HepG2 (cell line): ENCODE measurements around the gene CMIP. TPM values are rescaled to one million over a fixed set of nuclear protein-coding genes. Genes with fewer than 3 reads are reported as not detected.

ENCODE experiments used
- AKNA ChIP-seq: sonication (generic); formaldehyde crosslinking; IDR thresholded peaks from 2 replicates; pipeline ENCODE4 v1.4.0; 2020; ENCODE audit warnings: missing genetic modification reagents, borderline replicate concordance
- DNMT1 ChIP-seq: sonication (generic); formaldehyde crosslinking; IDR thresholded peaks from 2 replicates; pipeline ENCODE4 v1.5.1; 2020; ENCODE audit warnings: mild to moderate bottlenecking, missing genetic modification reagents
- IKZF4 ChIP-seq: sonication (generic); formaldehyde crosslinking; IDR thresholded peaks from 2 replicates; pipeline ENCODE4 v1.5.1; 2020; ENCODE audit warnings: borderline replicate concordance, mild to moderate bottlenecking, low read depth, missing genetic modification reagents; ENCODE audit errors: not compliant biosample characterization
- MEIS1 ChIP-seq: sonication (generic); formaldehyde crosslinking; IDR thresholded peaks from 2 replicates; pipeline ENCODE4 v1.9.0; 2021; ENCODE audit warnings: mild to moderate bottlenecking, missing genetic modification reagents, moderate library complexity, borderline replicate concordance
- PRDM15 ChIP-seq: sonication (generic); formaldehyde crosslinking; IDR thresholded peaks from 2 replicates; pipeline ENCODE4 v1.4.0; 2020; ENCODE audit warnings: missing genetic modification reagents
- SUZ12 ChIP-seq: fragments of 150-350 bp; IDR thresholded peaks from 2 replicates; pipeline ENCODE4 v1.6.1; 2014; ENCODE audit warnings: low read depth, low read length
- TSC22D2 ChIP-seq: sonication (generic); formaldehyde crosslinking; IDR thresholded peaks from 2 replicates; pipeline ENCODE4 v1.5.1; 2020; ENCODE audit warnings: missing genetic modification reagents, mild to moderate bottlenecking, borderline replicate concordance
- ZNF280B ChIP-seq: sonication (generic); formaldehyde crosslinking; IDR thresholded peaks from 2 replicates; pipeline ENCODE4 v1.5.0; 2020; ENCODE audit warnings: missing genetic modification reagents, mild to moderate bottlenecking, borderline replicate concordance
- ZNF501 ChIP-seq: sonication (generic); formaldehyde crosslinking; IDR thresholded peaks from 2 replicates; pipeline ENCODE4 v1.5.1; 2020; ENCODE audit warnings: mild to moderate bottlenecking, moderate library complexity, missing genetic modification reagents
- polyA plus RNA-seq, 8 experiments: library from polyadenylated mRNA; depleted of rRNA in 3 of 8; stranded (reverse) in 7 of 8; unstranded in 1 of 8; fragments of >200 nt; fragmentation: Illumina TruSeq in 4 of 8; extraction: Trizol in 4 of 8; gene quantifications; 2 replicates each; pipeline versions ENCODE4 v1.2.1 to v1.2.3, GENCODE V29; 2011 to 2016; ENCODE audit warnings: low read depth in 4 of 8, missing spikeins in 1 of 8, mixed read lengths in 1 of 8; ENCODE audit not compliant: insufficient read depth in 1 of 8
- total RNA-seq, 5 experiments: library from RNA; depleted of rRNA; stranded (reverse); fragments of >200 nt; fragmentation: Illumina TruSeq; extraction: Trizol; gene quantifications; 2 replicates each; pipeline ENCODE4 v1.2.3, GENCODE V29; 2016; ENCODE audit warnings: low read depth in 1 of 5
- TF ChIP-seq, protein P1 (sequence below): sonication (generic); formaldehyde crosslinking; IDR thresholded peaks from 2 replicates; pipeline ENCODE4 v1.5.1; 2020; ENCODE audit warnings: mild to moderate bottlenecking, missing genetic modification reagents, moderate library complexity
- TF ChIP-seq, protein P2 (sequence below): IDR thresholded peaks from 2 replicates; pipeline ENCODE4 v1.6.1; 2016; ENCODE audit warnings: missing genetic modification reagents, missing compliant biosample characterization

The CMIP gene
- total and polyA plus RNA-seq, 2 of the 13 experiments (the other 11 are each of a cell fraction or from before 2014, with no cell fraction given), result 10.9 to 18.1 TPM

- TF ChIP-seq AKNA (CRISPR knock-in tag), result no peak
- TF ChIP-seq ZNF280B (CRISPR knock-in tag), result peak; percentile 63; the same call in 1 of the 2 replicates
- 0 out of 2 replicates have a peak, but pooled peaks have one; percentile 46 for TF ChIP-seq DNMT1 (CRISPR knock-in tag)
- no peak for TF ChIP-seq SUZ12
- TF ChIP-seq, protein P1, sequence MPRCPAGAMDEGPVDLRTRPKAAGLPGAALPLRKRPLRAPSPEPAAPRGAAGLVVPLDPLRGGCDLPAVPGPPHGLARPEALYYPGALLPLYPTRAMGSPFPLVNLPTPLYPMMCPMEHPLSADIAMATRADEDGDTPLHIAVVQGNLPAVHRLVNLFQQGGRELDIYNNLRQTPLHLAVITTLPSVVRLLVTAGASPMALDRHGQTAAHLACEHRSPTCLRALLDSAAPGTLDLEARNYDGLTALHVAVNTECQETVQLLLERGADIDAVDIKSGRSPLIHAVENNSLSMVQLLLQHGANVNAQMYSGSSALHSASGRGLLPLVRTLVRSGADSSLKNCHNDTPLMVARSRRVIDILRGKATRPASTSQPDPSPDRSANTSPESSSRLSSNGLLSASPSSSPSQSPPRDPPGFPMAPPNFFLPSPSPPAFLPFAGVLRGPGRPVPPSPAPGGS (CRISPR knock-in tag), result 0 out of 2 replicates have a peak, but pooled peaks have one; percentile 34
- TF ChIP-seq ZNF501 (CRISPR knock-in tag), result no peak
- no peak for TF ChIP-seq TSC22D2 (CRISPR knock-in tag)
- TF ChIP-seq PRDM15 (CRISPR knock-in tag), result no peak
- TF ChIP-seq, protein P2, sequence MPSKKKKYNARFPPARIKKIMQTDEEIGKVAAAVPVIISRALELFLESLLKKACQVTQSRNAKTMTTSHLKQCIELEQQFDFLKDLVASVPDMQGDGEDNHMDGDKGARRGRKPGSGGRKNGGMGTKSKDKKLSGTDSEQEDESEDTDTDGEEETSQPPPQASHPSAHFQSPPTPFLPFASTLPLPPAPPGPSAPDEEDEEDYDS (CRISPR knock-in tag), result no peak
- TF ChIP-seq MEIS1 (CRISPR knock-in tag), result 0 out of 2 replicates have a peak, but pooled peaks have one; percentile 36
- no peak for TF ChIP-seq IKZF4 (CRISPR knock-in tag)
Observed at GRCh38 chr16:81465375-81465943, 20.9 kb downstream of the CMIP start (continued).
